ENCODE measurements around the gene APC2.

DNA sequence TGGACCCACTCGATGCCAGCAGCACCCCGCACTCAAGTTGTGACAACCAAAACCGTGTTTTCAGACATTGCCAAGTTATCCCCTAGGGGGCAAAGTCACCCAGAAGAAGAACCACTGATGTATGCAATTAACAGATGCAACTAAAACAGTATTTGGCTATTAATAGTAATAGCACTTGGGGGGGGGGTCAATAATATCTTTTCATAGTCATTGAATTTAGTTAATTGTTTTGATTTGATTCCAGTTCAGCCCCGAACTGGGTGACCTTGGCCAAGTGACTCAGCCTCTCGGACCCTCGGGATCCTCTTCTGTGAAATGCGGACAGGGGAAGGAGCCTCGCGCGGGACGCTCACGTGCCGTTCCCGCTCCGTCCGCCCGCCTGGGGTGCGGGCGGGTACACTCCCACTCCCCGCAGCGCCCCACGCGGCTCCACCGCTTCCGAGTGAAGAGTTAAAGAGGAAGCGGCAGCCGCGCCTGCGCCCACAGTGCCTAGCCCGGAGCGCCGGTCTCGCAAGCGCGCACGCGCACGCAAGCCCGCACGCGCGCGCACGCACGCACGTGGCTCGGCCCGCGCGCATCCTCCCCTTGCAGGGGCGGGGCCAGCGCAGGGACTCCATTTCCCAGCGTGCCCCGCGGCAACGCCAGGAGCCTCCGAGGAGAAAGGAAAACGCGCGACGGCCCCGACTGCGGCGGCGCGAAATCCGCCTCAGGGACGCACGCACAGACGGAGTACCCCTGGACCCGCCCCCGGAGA is 43.0 kb upstream of the APC2 start:
- TF ChIP-seq POLR2AphosphoS5 (IDR thresholded peaks at IDR 0.05), result peak; percentile 85
- peak; percentile 54 for TF ChIP-seq POLR2A (IDR thresholded peaks at IDR 0.05)
- TF ChIP-seq, protein P1, sequence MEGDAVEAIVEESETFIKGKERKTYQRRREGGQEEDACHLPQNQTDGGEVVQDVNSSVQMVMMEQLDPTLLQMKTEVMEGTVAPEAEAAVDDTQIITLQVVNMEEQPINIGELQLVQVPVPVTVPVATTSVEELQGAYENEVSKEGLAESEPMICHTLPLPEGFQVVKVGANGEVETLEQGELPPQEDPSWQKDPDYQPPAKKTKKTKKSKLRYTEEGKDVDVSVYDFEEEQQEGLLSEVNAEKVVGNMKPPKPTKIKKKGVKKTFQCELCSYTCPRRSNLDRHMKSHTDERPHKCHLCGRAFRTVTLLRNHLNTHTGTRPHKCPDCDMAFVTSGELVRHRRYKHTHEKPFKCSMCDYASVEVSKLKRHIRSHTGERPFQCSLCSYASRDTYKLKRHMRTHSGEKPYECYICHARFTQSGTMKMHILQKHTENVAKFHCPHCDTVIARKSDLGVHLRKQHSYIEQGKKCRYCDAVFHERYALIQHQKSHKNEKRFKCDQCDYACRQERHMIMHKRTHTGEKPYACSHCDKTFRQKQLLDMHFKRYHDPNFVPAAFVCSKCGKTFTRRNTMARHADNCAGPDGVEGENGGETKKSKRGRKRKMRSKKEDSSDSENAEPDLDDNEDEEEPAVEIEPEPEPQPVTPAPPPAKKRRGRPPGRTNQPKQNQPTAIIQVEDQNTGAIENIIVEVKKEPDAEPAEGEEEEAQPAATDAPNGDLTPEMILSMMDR (IDR thresholded peaks at IDR 0.05), result peak in 3 of 4 experiments; percentile 44 to 50 (median 48)

All from prostate gland (tissue), 2 donors.